Neural cell (in vitro differentiated cells): ENCODE results near the gene GDA. TPM values are rescaled to one million over a fixed set of nuclear protein-coding genes. Genes with fewer than 3 reads are reported as not detected.

Experiments
- H2AFZ ChIP-seq: fragments of 200-600, 300-800 bp; sonication (generic), shearing (Covaris generic); 2 replicates; pipeline ENCODE4 v1.6.0; 2014; ENCODE audit warnings: low read depth, mild to moderate bottlenecking, antibody characterized with exemption, low read length, moderate library complexity
- H3F3A ChIP-seq: fragments of 200-600 bp; shearing (Covaris generic); 2 replicates; pipeline ENCODE4 v1.6.1; 2016; ENCODE audit warnings: mild to moderate bottlenecking, moderate library complexity, mixed read lengths, antibody characterized with exemption, low read length; ENCODE audit not compliant: insufficient read depth, poor library complexity, severe bottlenecking
- H3K27ac ChIP-seq: fragments of 200-600, 300-800 bp; sonication (generic), shearing (Covaris generic); 2 replicates; pipeline ENCODE4 v1.5.1; 2014; ENCODE audit warnings: mild to moderate bottlenecking, low read length, moderate library complexity
- H3K27me3 ChIP-seq: fragments of 300-800, 200-600 bp; sonication (generic), shearing (Covaris generic); 2 replicates; pipeline ENCODE4 v1.6.0; 2014; ENCODE audit warnings: mild to moderate bottlenecking, low read depth, low read length, moderate library complexity; ENCODE audit not compliant: insufficient read depth
- H3K36me3 ChIP-seq: fragments of 300-800, 200-600 bp; sonication (generic), shearing (Covaris generic); 2 replicates; pipeline ENCODE4 v1.5.1; 2014; ENCODE audit warnings: mild to moderate bottlenecking, antibody characterized with exemption, low read length, moderate library complexity; ENCODE audit not compliant: insufficient read depth
- H3K4me2 ChIP-seq: fragments of 300-800, 200-600 bp; sonication (generic), shearing (Covaris generic); 2 replicates; pipeline ENCODE4 v1.6.0; 2014; ENCODE audit warnings: mild to moderate bottlenecking, low read length
- H3K4me3 ChIP-seq: fragments of 300-800, 200-600 bp; sonication (generic), shearing (Covaris generic); 2 replicates; pipeline ENCODE4 v1.5.1; 2014; ENCODE audit warnings: mild to moderate bottlenecking, low read length, moderate library complexity
- H3K79me2 ChIP-seq: fragments of 200-600 bp; shearing (Covaris generic); replicated peaks from 2 replicates; pipeline ENCODE4 v1.6.0; 2014; ENCODE audit warnings: mild to moderate bottlenecking, low read length, moderate library complexity; ENCODE audit not compliant: insufficient read depth
- H3K9ac ChIP-seq: fragments of 300-800, 200-600 bp; sonication (generic), shearing (Covaris generic); 2 replicates; pipeline ENCODE4 v1.6.1; 2016; ENCODE audit warnings: mild to moderate bottlenecking, low read length, mixed read lengths
- H3K9me2 ChIP-seq: fragments of 200-600 bp; shearing (Covaris generic); 2 replicates; pipeline ENCODE4 v1.6.1; 2016; ENCODE audit warnings: mild to moderate bottlenecking, low read length, mixed read lengths; ENCODE audit not compliant: insufficient read depth
- H3K9me3 ChIP-seq: fragments of 200-600, 300-800 bp; sonication (generic), shearing (Covaris generic); 2 replicates; pipeline ENCODE4 v1.6.1; 2016; ENCODE audit warnings: mild to moderate bottlenecking, mixed run types, low read length, moderate library complexity, mixed read lengths
- H4K20me1 ChIP-seq: fragments of 200-600 bp; shearing (Covaris generic); 2 replicates; pipeline ENCODE4 v1.6.1; 2016; ENCODE audit warnings: mild to moderate bottlenecking, mixed run types; ENCODE audit not compliant: insufficient read depth
- CTCF ChIP-seq: fragments of 450-650 bp; IDR thresholded peaks from 2 replicates; pipeline ENCODE4 v1.5.1; 2014; ENCODE audit warnings: antibody characterized with exemption, mild to moderate bottlenecking, moderate library complexity; ENCODE audit not compliant: poor library complexity, severe bottlenecking
- EP300 ChIP-seq: fragments of 450-650 bp; conservative IDR thresholded peaks from 2 replicates; pipeline ENCODE4 v1.6.1; 2014; ENCODE audit warnings: antibody characterized with exemption, mild to moderate bottlenecking, moderate library complexity; ENCODE audit not compliant: poor library complexity, severe bottlenecking
- EZH2 ChIP-seq: fragments of 200-600, 300-800 bp; shearing (Covaris generic), sonication (generic); IDR thresholded peaks from 2 replicates; pipeline ENCODE4 v1.6.1; 2014; ENCODE audit warnings: antibody characterized with exemption, low read length, borderline replicate concordance, mild to moderate bottlenecking; ENCODE audit not compliant: insufficient read depth, poor library complexity, severe bottlenecking
- MXI1 ChIP-seq: fragments of 450-650 bp; conservative IDR thresholded peaks from 2 replicates; pipeline ENCODE4 v1.6.1; 2014; ENCODE audit warnings: antibody characterized with exemption, mild to moderate bottlenecking; ENCODE audit not compliant: poor library complexity, severe bottlenecking
- POLR2AphosphoS5 ChIP-seq: IDR thresholded peaks from 2 replicates; pipeline ENCODE4 v1.6.1; 2012
- RAD21 ChIP-seq: fragments of 450-650 bp; conservative IDR thresholded peaks from 2 replicates; pipeline ENCODE4 v1.6.1; 2014; ENCODE audit warnings: antibody characterized with exemption, mild to moderate bottlenecking, moderate library complexity
- REST ChIP-seq: IDR thresholded peaks from 2 replicates; pipeline ENCODE4 v1.6.1; 2012; ENCODE audit warnings: borderline replicate concordance
- SMC3 ChIP-seq: fragments of 450-650 bp; conservative IDR thresholded peaks from 2 replicates; pipeline ENCODE4 v1.6.1; 2014; ENCODE audit warnings: antibody characterized with exemption, mild to moderate bottlenecking, moderate library complexity; ENCODE audit not compliant: poor library complexity
- TAF1 ChIP-seq: IDR thresholded peaks from 2 replicates; pipeline ENCODE4 v1.6.1; 2012; ENCODE audit warnings: low read depth
- polyA plus RNA-seq: library from polyadenylated mRNA; depleted of rRNA; stranded (reverse); fragments of >200 nt; gene quantifications from 2 replicates; pipeline ENCODE4 v1.2.3, GENCODE V29; 2014

The GDA gene
- polyA plus RNA-seq, 1 donor from 2014 or later, result 0.26 TPM

- H3K79me2 ChIP-seq, result no peaks in the 10 kb centered on the region
- H3K4me2 ChIP-seq, result no peak overlapping the region
- TF ChIP-seq POLR2AphosphoS5, result no peak
- no peak for TF ChIP-seq RAD21
- TF ChIP-seq CTCF, result no peak
- no peak for TF ChIP-seq REST
- TF ChIP-seq EZH2, result no peak
- TF ChIP-seq TAF1, result no peak
- TF ChIP-seq SMC3, result no peak
- no peak for TF ChIP-seq EP300
- no peak for TF ChIP-seq MXI1
- no peaks in the 10 kb centered on the region for H3F3A ChIP-seq
- H3K9ac ChIP-seq, result no peak overlapping the region
- no peaks in the 10 kb centered on the region for H3K36me3 ChIP-seq
- no peak overlapping the region for H3K4me3 ChIP-seq
- no peak overlapping the region for H2AFZ ChIP-seq
- no peaks in the 10 kb centered on the region for H3K9me2 ChIP-seq
- H4K20me1 ChIP-seq, result no peaks in the 10 kb centered on the region
- peaks cover 12% of the 10 kb centered on the region for H3K27me3 ChIP-seq
- no peak overlapping the region for H3K27ac ChIP-seq
- H3K9me3 ChIP-seq, result no peaks in the 10 kb centered on the region
These were observed 5.4 kb downstream of the GDA start for GRCh38 chr9:72154468-72155285.

- H3K4me2 ChIP-seq, result no peak overlapping the region
- H3K9ac ChIP-seq, result no peak overlapping the region
- no peak overlapping the region for H3K4me3 ChIP-seq
- no peaks in the 10 kb centered on the region for H3K9me3 ChIP-seq
- H3K9me2 ChIP-seq, result no peaks in the 10 kb centered on the region
- no peaks in the 10 kb centered on the region for H4K20me1 ChIP-seq
- no peaks in the 10 kb centered on the region for H3F3A ChIP-seq
- no peaks in the 10 kb centered on the region for H3K79me2 ChIP-seq
- H2AFZ ChIP-seq, result no peak overlapping the region
- no peaks in the 10 kb centered on the region for H3K36me3 ChIP-seq
- peaks cover 6% of the 10 kb centered on the region for H3K27me3 ChIP-seq
- TF ChIP-seq RAD21 (no peak), TAF1 (no peak), POLR2AphosphoS5 (no peak), EP300 (no peak), REST (no peak), EZH2 (no peak), CTCF (no peak), MXI1 (no peak), SMC3 (no peak)
- no peak overlapping the region for H3K27ac ChIP-seq
These were observed 6.1 kb downstream of the GDA start for GRCh38 chr9:72155301-72155700.
